ENCODE data around the gene TENT4A.

DNA sequence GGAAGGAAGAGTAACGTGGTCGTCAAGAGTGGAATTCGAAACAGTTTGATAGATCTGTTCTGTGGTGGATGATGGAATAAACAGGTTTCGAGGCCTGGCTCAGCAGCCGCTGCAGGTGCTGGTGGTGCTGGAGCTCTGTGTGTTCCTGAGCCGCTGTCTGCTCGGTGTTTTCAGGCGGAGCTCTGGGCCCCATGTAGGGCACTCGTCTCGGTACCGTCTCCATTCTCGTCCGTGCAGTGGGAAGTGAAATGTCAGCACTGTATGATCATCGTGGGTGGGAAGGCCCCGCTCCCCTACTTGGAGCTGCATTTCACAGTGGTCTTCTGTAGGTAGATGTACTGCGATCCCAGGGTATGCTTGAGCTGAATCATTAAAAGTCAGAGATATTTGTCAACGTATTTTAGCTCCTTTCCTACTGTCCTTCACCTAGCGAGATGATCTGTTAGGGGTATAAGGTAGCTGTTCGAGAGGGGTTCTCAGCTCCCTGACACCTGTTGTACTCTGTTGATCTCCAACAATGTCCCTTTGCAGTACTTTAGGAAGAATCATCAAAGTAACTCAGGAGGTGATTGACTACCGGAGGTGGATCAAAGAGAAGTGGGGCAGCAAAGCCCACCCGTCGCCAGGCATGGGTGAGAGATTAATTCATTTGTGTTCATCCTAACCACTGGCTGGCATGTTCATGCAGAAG is 35.9 kb downstream of the TENT4A start:
- TF ChIP-seq TAF1 (IDR thresholded peaks at IDR 0.05; ENCODE audit: low read depth, low read length) (no peak), POLR2AphosphoS5 (IDR thresholded peaks at IDR 0.05; ENCODE audit: low read depth, low read length) (no peak), POLR2A (IDR thresholded peaks at IDR 0.05; ENCODE audit: low read depth, low read length) (no peak)

All from GM12891 (cell line).